Measurements from ENCODE around the gene SWI5. TPM values are rescaled to one million over a fixed set of nuclear protein-coding genes. Genes with fewer than 3 reads are reported as not detected.

Gene SWI5
- total RNA-seq, 2 experiments from 2014 or later: 3.0 to 4.1 TPM

- Histone ChIP-seq H3K4me3 (ENCODE audit: low read length) (no peak overlapping the region), H3K27me3 (ENCODE audit: control insufficient read depth in 1 of 2, insufficient read depth in 2 of 2, low read length in 2 of 2) (no peaks in the 10 kb centered on the region), H3K27ac (ENCODE audit: low read depth in 1 of 2, low read length in 2 of 2) (no peak overlapping the region), H3K36me3 (ENCODE audit: insufficient read depth, low read length) (peaks cover 3% of the 10 kb centered on the region), H3K9me3 (ENCODE audit: control insufficient read depth in 1 of 2, insufficient read depth in 1 of 2, low read length in 2 of 2) (no peaks in the 10 kb centered on the region), H3K4me1 (ENCODE audit: insufficient read depth, low read length) (no peaks in the 10 kb centered on the region)
- no peak for DNase-seq
- no peak overlapping the region for H3K27ac Mint-ChIP-seq
- no peak for ATAC-seq (ENCODE audit: poor library complexity)
- POLR2A ChIA-PET: interaction anchor here (1.1 kb wide), 1 partner anchor 17 kb away, joined by 3 read pairs; the partner anchor contains the start of genes GOLGA2 and SWI5
- peaks cover 5% of the 10 kb centered on the region for H3K4me1 Mint-ChIP-seq (ENCODE audit: low read depth)
- TF ChIP-seq CTCF (IDR thresholded peaks at IDR 0.05): no peak
- peaks cover 16% of the 10 kb centered on the region for H3K36me3 Mint-ChIP-seq (ENCODE audit: low read depth)
- CTCF ChIA-PET: interaction anchor here (1.0 kb wide), 1 partner anchor 48 kb away, joined by 4 read pairs; no protein-coding TSS in a partner anchor
- H3K4me3 Mint-ChIP-seq: no peak overlapping the region
- no peaks in the 10 kb centered on the region for H3K27me3 Mint-ChIP-seq
- intact Hi-C loops (cut with DNase I, micrococcal nuclease): no loop called here
- H3K9me3 Mint-ChIP-seq: no peaks in the 10 kb centered on the region
These were observed 17.0 kb downstream of the SWI5 start for GRCh38 chr9:128293091-128293490.

GRCh38 chr9:128294142-128294541, 18.1 kb downstream of the SWI5 start:
- H3K36me3 Mint-ChIP-seq (ENCODE audit: low read depth): peaks cover 6% of the 10 kb centered on the region
- no peak for TF ChIP-seq CTCF (IDR thresholded peaks at IDR 0.05)
- H3K4me3 ChIP-seq (ENCODE audit: low read length): no peak overlapping the region
- H3K27ac Mint-ChIP-seq: no peak overlapping the region
- no peak for DNase-seq
- H3K9me3 Mint-ChIP-seq: no peaks in the 10 kb centered on the region
- CTCF ChIA-PET: interaction anchor here (1.5 kb wide), 1 partner anchor 11 kb away, joined by 4 read pairs; no protein-coding TSS in a partner anchor
- H3K4me3 Mint-ChIP-seq: no peak overlapping the region
- no peaks in the 10 kb centered on the region for H3K36me3 ChIP-seq (ENCODE audit: insufficient read depth, low read length)
- no peaks in the 10 kb centered on the region for H3K27me3 Mint-ChIP-seq
- intact Hi-C loops (cut with DNase I, micrococcal nuclease): loop anchor here in 1 of 2 experiments (2.0 kb wide), 2 partner anchors 47 to 119 kb away; partner anchors contain the start of gene SLC27A4
- H3K27me3 ChIP-seq (ENCODE audit: control insufficient read depth in 1 of 2, insufficient read depth in 2 of 2, low read length in 2 of 2): no peaks in the 10 kb centered on the region
- ATAC-seq (ENCODE audit: poor library complexity): no peak
- no peaks in the 10 kb centered on the region for H3K9me3 ChIP-seq (ENCODE audit: control insufficient read depth in 1 of 2, insufficient read depth in 1 of 2, low read length in 2 of 2)
- POLR2A ChIA-PET: interaction anchor here (1.1 kb wide), 1 partner anchor 18 kb away, joined by 3 read pairs; the partner anchor contains the start of genes GOLGA2 and SWI5
- H3K4me1 ChIP-seq (ENCODE audit: insufficient read depth, low read length): no peaks in the 10 kb centered on the region
- H3K4me1 Mint-ChIP-seq (ENCODE audit: low read depth): peaks cover 5% of the 10 kb centered on the region
- no peak overlapping the region for H3K27ac ChIP-seq (ENCODE audit: low read depth in 1 of 2, low read length in 2 of 2)

GRCh38 chr9:128296340-128297220, 20.5 kb downstream of the SWI5 start:
- POLR2A ChIA-PET: no interaction called here
- peaks cover 5% of the 10 kb centered on the region for H3K4me1 Mint-ChIP-seq (ENCODE audit: low read depth)
- H3K27me3 Mint-ChIP-seq: no peaks in the 10 kb centered on the region
- H3K27ac Mint-ChIP-seq: no peak overlapping the region
- CTCF ChIA-PET: interaction anchor here (1.5 kb wide), 1 partner anchor 66 kb away, joined by 8 read pairs; no protein-coding TSS in a partner anchor
- no peak for ATAC-seq (ENCODE audit: poor library complexity)
- H3K9me3 ChIP-seq (ENCODE audit: control insufficient read depth in 1 of 2, insufficient read depth in 1 of 2, low read length in 2 of 2): no peaks in the 10 kb centered on the region
- intact Hi-C loops (cut with DNase I, micrococcal nuclease): loop anchor here in 1 of 2 experiments (5.0 kb wide), 1 partner anchor 66 kb away; no protein-coding TSS in a partner anchor
- no peak overlapping the region for H3K27ac ChIP-seq (ENCODE audit: low read depth in 1 of 2, low read length in 2 of 2)
- H3K4me3 Mint-ChIP-seq: no peak overlapping the region
- H3K9me3 Mint-ChIP-seq: no peaks in the 10 kb centered on the region
- no peak overlapping the region for H3K4me3 ChIP-seq (ENCODE audit: low read length)
- no peaks in the 10 kb centered on the region for H3K4me1 ChIP-seq (ENCODE audit: insufficient read depth, low read length)
- peaks cover 4% of the 10 kb centered on the region for H3K36me3 Mint-ChIP-seq (ENCODE audit: low read depth)
- TF ChIP-seq CTCF (IDR thresholded peaks at IDR 0.05): no peak
- no peak for DNase-seq
- H3K27me3 ChIP-seq (ENCODE audit: control insufficient read depth in 1 of 2, insufficient read depth in 2 of 2, low read length in 2 of 2): no peaks in the 10 kb centered on the region
- H3K36me3 ChIP-seq (ENCODE audit: insufficient read depth, low read length): no peaks in the 10 kb centered on the region

Data from CD4-positive, alpha-beta T cell (primary cell).